ENCODE data around the gene CMC2.

GRCh38 chr16:81003064-81003463 is 3.6 kb downstream of the CMC2 start:
- TF ChIP-seq POLR2AphosphoS5 (IDR thresholded peaks at IDR 0.05), result no peak
- TF ChIP-seq, protein P1, sequence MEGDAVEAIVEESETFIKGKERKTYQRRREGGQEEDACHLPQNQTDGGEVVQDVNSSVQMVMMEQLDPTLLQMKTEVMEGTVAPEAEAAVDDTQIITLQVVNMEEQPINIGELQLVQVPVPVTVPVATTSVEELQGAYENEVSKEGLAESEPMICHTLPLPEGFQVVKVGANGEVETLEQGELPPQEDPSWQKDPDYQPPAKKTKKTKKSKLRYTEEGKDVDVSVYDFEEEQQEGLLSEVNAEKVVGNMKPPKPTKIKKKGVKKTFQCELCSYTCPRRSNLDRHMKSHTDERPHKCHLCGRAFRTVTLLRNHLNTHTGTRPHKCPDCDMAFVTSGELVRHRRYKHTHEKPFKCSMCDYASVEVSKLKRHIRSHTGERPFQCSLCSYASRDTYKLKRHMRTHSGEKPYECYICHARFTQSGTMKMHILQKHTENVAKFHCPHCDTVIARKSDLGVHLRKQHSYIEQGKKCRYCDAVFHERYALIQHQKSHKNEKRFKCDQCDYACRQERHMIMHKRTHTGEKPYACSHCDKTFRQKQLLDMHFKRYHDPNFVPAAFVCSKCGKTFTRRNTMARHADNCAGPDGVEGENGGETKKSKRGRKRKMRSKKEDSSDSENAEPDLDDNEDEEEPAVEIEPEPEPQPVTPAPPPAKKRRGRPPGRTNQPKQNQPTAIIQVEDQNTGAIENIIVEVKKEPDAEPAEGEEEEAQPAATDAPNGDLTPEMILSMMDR (IDR thresholded peaks at IDR 0.05), result no peak
- TF ChIP-seq POLR2A (IDR thresholded peaks at IDR 0.05; ENCODE audit: low read depth), result no peak

Measured in esophagus muscularis mucosa (tissue), 3 donors.